GM23248 (cell line): Measurements from ENCODE around the gene CCDC149.

Experiments
- EZH2 ChIP-seq: fragments of 200-600 bp; sonication (generic); IDR thresholded peaks from 2 replicates; pipeline ENCODE4 v1.6.1; 2018; ENCODE audit warnings: antibody characterized with exemption, mild to moderate bottlenecking; ENCODE audit not compliant: insufficient read depth, poor library complexity, severe bottlenecking
- EZH2phosphoT487 ChIP-seq: fragments of 200-600 bp; sonication (generic); IDR thresholded peaks from 2 replicates; pipeline ENCODE4 v1.6.1; 2018; ENCODE audit warnings: antibody characterized with exemption, moderate library complexity, mild to moderate bottlenecking, low read depth; ENCODE audit not compliant: insufficient read depth

DNA sequence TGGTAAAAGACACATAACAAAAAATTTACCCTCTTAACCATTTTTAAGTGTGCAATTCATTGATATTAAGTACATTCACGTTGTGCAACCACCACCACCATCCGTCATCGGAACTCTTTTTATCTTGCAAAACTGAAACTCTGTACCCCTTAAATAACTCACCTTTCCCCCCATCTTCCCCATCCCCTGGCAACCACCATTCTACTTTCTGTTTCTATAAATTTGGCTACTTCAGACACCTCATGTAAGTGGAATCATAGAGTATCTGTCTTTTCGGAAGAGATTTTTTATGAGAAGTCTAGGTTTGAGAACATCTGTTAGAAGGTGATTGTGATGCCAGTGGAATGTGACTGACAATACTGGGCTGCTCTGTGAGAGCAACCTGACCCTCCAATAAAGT lies 39.8 kb upstream of the CCDC149 start:
- TF ChIP-seq EZH2 (no peak), EZH2phosphoT487 (no peak)
